AG09309 (cell line): Measurements from ENCODE around the gene GCAT.
"Not testable (repeated sequence)": the region's sequence is repeated elsewhere in the genome, so short reads cannot be mapped to it uniquely, and the experiment has no call there.

Experiments
- DNase-seq: peaks from one replicate; pipeline ENCODE4 v3.0.0-alpha.2; 2010; ENCODE audit warnings: low read depth
- H3K4me3 ChIP-seq: 2 replicates; pipeline ENCODE4 v1.5.1; 2011; ENCODE audit warnings: mild to moderate bottlenecking, low read depth, low read length, moderate library complexity; ENCODE audit not compliant: control insufficient read depth
- TF ChIP-seq, protein P1 (sequence below): IDR thresholded peaks from 2 replicates; pipeline ENCODE4 v1.5.1; 2011; ENCODE audit warnings: mild to moderate bottlenecking, low read depth, low read length, inconsistent platforms; ENCODE audit not compliant: insufficient read depth, control insufficient read depth; ENCODE audit errors: missing control alignments

The GCAT gene

GRCh38 chr22:37796079-37796478 is 11.7 kb upstream of the GCAT start:
- H3K4me3 ChIP-seq, result no peak overlapping the region
- TF ChIP-seq, protein P1, sequence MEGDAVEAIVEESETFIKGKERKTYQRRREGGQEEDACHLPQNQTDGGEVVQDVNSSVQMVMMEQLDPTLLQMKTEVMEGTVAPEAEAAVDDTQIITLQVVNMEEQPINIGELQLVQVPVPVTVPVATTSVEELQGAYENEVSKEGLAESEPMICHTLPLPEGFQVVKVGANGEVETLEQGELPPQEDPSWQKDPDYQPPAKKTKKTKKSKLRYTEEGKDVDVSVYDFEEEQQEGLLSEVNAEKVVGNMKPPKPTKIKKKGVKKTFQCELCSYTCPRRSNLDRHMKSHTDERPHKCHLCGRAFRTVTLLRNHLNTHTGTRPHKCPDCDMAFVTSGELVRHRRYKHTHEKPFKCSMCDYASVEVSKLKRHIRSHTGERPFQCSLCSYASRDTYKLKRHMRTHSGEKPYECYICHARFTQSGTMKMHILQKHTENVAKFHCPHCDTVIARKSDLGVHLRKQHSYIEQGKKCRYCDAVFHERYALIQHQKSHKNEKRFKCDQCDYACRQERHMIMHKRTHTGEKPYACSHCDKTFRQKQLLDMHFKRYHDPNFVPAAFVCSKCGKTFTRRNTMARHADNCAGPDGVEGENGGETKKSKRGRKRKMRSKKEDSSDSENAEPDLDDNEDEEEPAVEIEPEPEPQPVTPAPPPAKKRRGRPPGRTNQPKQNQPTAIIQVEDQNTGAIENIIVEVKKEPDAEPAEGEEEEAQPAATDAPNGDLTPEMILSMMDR, result no peak

DNA sequence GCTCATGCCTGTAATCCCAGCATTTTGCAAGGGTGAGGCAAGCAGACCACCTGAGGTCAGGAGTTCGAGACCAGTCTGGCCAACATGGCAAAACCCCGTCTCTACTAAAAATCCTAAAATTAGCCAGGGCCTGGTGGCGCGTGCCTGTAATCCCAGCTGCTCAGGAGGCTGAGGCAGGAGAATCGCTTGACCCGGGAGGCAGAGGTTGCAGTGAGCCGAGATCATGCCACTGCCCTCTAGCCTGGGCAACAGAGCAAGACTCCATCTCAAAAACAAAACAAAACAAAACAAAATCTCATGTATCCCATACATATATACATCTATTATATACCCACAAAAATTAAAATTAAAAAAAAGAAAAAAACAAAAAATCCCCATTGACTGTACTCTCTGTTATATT is 10.5 kb upstream of the GCAT start:
- not testable (repeated sequence) for H3K4me3 ChIP-seq, DNase-seq

More at GRCh38 chr22:37796079-37796478, 11.7 kb upstream of the GCAT start:
- no peak for DNase-seq

- H3K4me3 ChIP-seq, result no peak overlapping the region
- TF ChIP-seq, protein P1, result no peak
- DNase-seq, result no peak
Measured at GRCh38 chr22:37797874-37798500, 9.7 kb upstream of the GCAT start.

DNA sequence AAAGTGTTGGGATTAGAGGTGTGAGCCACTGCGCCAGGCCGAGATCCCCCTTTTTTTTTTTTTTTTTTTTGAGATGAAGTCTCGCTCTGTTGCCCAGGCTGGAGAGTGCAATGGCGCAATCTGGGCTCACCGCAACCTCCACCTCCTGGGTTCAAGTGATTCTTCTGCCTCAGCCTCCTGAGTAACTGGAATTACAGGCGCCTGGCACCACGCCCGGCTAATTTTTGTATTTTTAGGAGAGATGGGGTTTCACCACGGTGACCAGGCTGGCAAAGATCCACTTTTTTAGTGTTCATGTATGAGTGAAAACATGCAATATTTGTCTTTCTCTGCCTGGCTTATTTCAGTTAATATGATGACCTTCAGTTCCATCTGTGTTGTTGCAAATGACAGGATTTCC is 7.8 kb upstream of the GCAT start:
- H3K4me3 ChIP-seq, DNase-seq: not testable (repeated sequence)

GRCh38 chr22:37801946-37802309 is 5.8 kb upstream of the GCAT start:
- peak overlapping the region; percentile 61 for H3K4me3 ChIP-seq
- DNase-seq, result no peak
- TF ChIP-seq, protein P1, result no peak

DNA sequence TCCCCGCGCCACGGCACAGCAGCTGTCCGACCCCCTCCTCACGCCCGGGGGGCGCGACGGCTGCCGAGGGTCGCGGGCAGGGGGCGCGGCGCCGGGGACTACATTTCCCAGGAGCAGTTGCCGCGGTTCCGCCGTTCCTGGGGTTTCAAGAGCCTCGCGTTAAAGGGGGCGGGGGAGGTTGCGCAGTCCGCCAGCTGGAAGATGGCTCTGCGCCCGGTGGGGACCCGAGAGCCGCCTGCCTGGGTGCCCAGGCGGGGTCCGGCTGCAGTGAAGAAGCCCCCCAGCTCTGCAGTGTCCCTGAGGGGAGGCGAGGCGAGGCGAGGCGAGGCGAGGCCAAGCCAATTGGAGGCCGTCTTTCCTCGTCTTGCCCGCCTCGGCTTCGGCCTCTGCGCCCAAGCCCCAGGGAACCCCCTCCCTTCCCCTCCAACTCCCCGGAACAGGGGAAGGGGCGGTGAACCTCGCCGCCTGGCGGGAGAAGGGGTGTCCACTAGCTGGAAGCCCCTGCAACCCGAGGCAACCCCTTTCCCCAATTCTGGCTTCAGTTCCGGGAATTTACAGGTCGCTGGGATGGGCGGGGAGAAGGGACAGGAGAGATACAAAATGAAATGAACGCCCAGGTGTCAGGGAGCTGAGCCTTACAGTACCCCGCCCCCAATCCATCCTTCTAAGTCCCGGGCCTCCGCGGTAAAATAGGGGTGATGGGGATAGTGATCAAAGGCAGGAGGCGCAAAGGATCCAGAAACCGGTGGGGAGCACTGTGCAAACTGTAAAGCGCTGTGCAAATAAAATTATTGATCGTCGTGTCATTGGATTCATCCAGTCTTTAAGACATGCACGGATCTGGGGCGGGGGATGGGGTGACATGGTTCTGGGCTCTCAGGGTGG is 5.2 kb upstream of the GCAT start:
- TF ChIP-seq, protein P1, result no peak
- peak overlapping the region; percentile 61 for H3K4me3 ChIP-seq
- DNase-seq, result no peak

DNA sequence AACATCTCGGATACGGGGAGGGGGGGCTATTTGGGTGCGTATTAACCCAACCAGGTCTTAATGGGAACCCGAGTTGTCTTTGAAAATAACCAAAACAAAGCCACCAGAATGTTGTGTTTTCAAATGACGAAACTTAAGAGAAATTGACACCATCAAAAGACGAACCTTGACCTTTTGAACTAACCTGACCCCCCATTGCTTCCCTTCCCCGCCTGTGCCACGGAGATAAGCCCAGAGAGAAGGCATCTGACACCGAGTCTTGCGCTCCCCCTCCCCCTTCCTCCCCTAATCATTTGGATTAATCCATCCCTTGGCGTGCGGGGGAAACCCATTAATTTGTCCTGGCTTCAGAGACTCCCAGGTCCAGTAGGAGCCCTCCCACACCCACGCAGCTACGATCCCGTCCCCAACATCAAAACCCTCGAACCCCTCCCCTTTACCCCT is 4.5 kb upstream of the GCAT start:
- DNase-seq, result no peak
- H3K4me3 ChIP-seq, result no peak overlapping the region
- TF ChIP-seq, protein P1, result no peak
